ENCODE results near the gene USP2.

The USP2 gene

DNA sequence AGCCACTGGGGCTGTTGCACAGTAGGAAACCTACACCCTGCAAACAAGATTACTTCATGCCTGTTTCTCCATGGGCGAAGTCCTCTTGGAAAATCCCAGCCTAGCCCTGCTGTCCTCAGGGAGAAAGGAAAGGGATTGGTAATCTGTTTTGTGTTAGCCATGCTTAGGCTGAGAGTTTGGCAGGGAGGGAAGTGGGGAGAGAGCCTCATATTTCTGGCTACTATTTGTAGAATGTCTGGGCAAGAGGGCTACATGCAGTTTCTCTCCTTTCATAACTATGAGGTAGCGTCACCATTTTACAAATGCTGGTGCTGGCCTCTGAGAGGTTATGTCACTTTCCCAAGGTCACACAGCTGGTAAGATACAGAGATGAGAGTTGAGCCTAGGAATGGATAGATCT lies 34.2 kb downstream of the USP2 start:
- Histone ChIP-seq H3K4me1 (ENCODE audit: control insufficient read depth in 1 of 2, insufficient read depth in 1 of 2, low read depth in 1 of 2, low read length in 1 of 2) (no peaks in the 10 kb centered on the region), H3K4me3 (ENCODE audit: low read depth in 1 of 2, low read length in 1 of 2) (no peak overlapping the region), H3K9me3 (no peaks in the 10 kb centered on the region), H3K27ac (no peak overlapping the region), H3K27me3 (peaks cover 80% of the 10 kb centered on the region), H3K36me3 (no peaks in the 10 kb centered on the region)
- TF ChIP-seq, protein P1, sequence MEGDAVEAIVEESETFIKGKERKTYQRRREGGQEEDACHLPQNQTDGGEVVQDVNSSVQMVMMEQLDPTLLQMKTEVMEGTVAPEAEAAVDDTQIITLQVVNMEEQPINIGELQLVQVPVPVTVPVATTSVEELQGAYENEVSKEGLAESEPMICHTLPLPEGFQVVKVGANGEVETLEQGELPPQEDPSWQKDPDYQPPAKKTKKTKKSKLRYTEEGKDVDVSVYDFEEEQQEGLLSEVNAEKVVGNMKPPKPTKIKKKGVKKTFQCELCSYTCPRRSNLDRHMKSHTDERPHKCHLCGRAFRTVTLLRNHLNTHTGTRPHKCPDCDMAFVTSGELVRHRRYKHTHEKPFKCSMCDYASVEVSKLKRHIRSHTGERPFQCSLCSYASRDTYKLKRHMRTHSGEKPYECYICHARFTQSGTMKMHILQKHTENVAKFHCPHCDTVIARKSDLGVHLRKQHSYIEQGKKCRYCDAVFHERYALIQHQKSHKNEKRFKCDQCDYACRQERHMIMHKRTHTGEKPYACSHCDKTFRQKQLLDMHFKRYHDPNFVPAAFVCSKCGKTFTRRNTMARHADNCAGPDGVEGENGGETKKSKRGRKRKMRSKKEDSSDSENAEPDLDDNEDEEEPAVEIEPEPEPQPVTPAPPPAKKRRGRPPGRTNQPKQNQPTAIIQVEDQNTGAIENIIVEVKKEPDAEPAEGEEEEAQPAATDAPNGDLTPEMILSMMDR (IDR thresholded peaks at IDR 0.05): no peak

DNA sequence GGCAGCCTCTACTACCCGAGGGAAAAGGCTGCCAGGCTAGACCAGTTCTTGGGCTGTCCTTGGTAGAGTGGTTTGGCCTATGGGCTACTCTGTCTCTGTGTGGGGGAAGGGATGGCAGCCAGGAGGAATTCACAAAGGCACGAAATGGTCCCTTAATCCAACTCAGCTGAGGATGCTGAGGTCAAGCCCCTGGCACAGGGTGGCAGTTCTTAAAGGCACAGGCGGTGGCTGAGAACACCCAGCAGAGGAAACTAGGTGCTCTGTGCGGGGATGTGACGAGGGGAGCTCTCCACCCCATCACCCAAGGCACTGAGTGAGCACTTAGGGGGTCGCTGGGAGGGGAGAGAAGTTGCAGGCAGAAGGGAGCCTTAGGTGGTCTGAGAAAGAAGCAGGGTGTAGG lies 34.9 kb downstream of the USP2 start, which contains the start of gene MFRP:
MFRP (minus strand) TSS at position 101 of the 400 bp plus-strand sequence. CDS start 192 bp downstream, outside the sequence.
- H3K4me3 ChIP-seq (ENCODE audit: low read depth in 1 of 2, low read length in 1 of 2): no peak within 1 kb of the TSS

DNA sequence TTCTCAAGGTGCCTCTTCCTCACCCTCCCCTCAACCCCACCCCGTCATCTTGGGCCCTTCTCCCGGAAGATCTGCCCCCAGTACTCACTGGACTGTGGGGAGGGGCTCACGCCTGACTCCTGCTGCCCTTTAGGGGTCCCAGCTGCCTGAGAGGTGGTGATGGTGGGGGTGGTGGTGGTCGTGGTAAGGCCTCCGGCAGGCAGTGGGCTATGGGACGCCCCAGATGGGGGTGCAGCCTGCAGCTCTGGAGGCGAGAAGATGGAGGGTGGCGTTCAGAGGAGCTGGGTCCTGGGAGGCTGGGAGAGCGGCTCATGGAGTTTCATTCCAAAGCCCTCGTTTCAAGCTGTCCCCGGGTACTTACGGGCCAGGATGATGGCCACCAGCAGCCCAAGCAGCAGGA lies 35.8 kb downstream of the USP2 start:
- Histone ChIP-seq H3K27ac (no peak overlapping the region), H3K27me3 (peaks cover 83% of the 10 kb centered on the region), H3K9me3 (no peaks in the 10 kb centered on the region), H3K4me1 (ENCODE audit: control insufficient read depth in 1 of 2, insufficient read depth in 1 of 2, low read depth in 1 of 2, low read length in 1 of 2) (peaks cover 6 to 7% of the 10 kb centered on the region in 2 experiments), H3K4me3 (ENCODE audit: low read depth in 1 of 2, low read length in 1 of 2) (no peak overlapping the region), H3K36me3 (no peaks in the 10 kb centered on the region)
- TF ChIP-seq, protein P1 (IDR thresholded peaks at IDR 0.05): no peak

More for the DNA sequence above, 34.9 kb downstream of the USP2 start, which contains the start of gene MFRP:
- TF ChIP-seq, protein P1 (IDR thresholded peaks at IDR 0.05): no peak
- H3K4me1 ChIP-seq (ENCODE audit: control insufficient read depth in 1 of 2, insufficient read depth in 1 of 2, low read depth in 1 of 2, low read length in 1 of 2): no peaks in the 10 kb centered on the region
- no peak within 1 kb of the TSS for H3K27ac ChIP-seq
- H3K9me3 ChIP-seq: no peaks in the 10 kb centered on the region
- no peaks in the 10 kb centered on the region for H3K36me3 ChIP-seq
- H3K27me3 ChIP-seq: peaks cover 80% of the 10 kb centered on the region

DNA sequence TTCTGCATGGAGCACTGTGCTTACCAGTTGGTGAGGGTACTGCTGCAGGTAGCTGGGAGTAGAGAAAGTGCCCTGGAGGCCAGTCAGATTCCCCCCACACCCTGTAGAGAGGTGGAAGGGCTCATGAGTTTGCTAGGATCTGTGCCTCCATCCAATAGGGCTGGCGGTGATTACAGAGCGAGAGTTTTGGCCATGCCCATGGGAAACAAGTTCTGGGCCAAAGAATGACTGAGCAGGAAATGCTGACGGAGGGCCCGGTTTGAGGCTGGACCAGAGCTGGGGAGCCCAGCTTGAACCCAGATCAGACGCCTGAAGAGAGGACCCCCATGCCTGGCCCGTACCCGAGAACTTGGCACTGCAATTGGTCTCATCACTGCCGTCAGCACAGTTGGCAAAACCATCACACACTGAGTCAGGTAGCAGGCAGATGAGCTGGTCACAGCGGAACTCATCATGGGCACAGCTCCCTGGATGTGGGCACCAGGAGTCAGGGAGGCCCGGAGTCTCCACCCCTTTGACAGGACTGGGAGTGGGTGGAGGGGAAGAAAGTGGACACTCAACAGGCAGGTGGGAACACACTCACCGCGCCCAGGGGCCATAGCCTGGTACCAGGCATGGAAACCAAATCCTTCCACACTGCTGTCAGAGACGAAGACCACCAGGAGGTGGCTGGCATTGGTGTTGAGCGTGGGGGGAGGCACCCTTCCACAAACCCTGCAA lies 37.0 kb downstream of the USP2 start:
- Histone ChIP-seq H3K27ac (no peak overlapping the region), H3K9me3 (no peaks in the 10 kb centered on the region), H3K27me3 (peaks cover 86% of the 10 kb centered on the region), H3K4me1 (ENCODE audit: control insufficient read depth in 1 of 2, insufficient read depth in 1 of 2, low read depth in 1 of 2, low read length in 1 of 2) (peaks cover 13 to 19% of the 10 kb centered on the region in 2 experiments), H3K4me3 (ENCODE audit: low read depth in 1 of 2, low read length in 1 of 2) (no peak overlapping the region), H3K36me3 (no peaks in the 10 kb centered on the region)
- TF ChIP-seq, protein P1 (IDR thresholded peaks at IDR 0.05): no peak

DNA sequence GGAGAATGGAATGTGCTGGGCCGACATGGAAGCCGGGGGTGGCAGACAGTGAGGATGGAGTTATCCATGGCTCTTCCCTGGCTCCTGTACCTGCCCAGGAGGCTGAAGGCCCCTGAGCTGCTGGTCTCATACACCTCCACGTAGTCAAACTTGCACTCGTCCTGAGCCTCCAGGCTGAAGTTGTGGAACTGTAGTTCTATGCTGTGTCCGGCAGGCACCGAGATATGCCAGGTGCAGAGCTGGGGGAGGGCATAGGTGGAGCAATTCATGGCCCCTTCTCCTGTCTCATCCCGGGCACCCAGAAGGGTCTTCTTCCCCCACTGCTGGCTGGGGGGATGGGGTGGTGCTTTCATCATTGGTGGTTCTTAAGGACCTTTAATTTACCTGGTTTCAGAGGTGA lies 37.8 kb downstream of the USP2 start:
- Histone ChIP-seq H3K27ac (no peak overlapping the region), H3K4me3 (ENCODE audit: low read depth in 1 of 2, low read length in 1 of 2) (no peak overlapping the region), H3K36me3 (no peaks in the 10 kb centered on the region), H3K4me1 (ENCODE audit: control insufficient read depth in 1 of 2, insufficient read depth in 1 of 2, low read depth in 1 of 2, low read length in 1 of 2) (peaks cover 14 to 20% of the 10 kb centered on the region in 2 experiments), H3K27me3 (peaks cover 93% of the 10 kb centered on the region), H3K9me3 (no peaks in the 10 kb centered on the region)
- TF ChIP-seq, protein P1 (IDR thresholded peaks at IDR 0.05): no peak
